SK-N-MC (cell line): ENCODE measurements around the gene ATP2B2.

Experiments used
- EZH2 ChIP-seq: fragments of 200-600 bp; sonication (generic); IDR thresholded peaks from one replicate; pipeline ENCODE4 v1.6.1; 2017; ENCODE audit warnings: antibody characterized with exemption
- FOXP2 ChIP-seq: optimal IDR thresholded peaks from 2 replicates; pipeline ENCODE3; 2011; ENCODE audit warnings: mild to moderate bottlenecking, moderate library complexity; ENCODE audit not compliant: insufficient read depth; ENCODE audit errors: extremely low read length, control extremely low read depth
- POLR2AphosphoS5 ChIP-seq: IDR thresholded peaks from 2 replicates; pipeline ENCODE4 v1.6.1; 2012; ENCODE audit warnings: mild to moderate bottlenecking, low read depth, low read length, borderline replicate concordance

DNA sequence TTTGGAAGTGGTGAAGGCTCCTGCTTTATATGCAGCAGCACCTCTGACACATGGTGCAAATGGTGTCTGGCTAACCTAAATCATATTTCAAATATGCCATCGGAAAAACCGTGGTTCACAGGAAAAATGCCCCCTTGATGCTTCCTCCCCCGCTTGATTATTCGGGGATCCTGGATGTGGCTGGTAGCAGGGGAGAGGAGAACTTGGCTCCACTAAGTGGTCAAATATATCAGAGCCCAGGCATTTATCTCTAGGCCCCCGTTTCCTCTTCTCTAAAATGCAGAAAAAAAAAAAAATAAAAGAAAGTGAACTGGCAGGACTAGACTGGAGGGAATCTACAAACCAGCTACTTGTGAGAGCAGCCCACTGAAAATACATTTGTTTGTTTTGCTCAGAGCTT, 18.2 kb upstream of the ATP2B2 start:
- TF ChIP-seq POLR2AphosphoS5 (no peak), EZH2 (no peak), FOXP2 (no peak)
